Measurements from ENCODE around the gene SLC16A3.
"Not testable (repeated sequence)": the region's sequence is repeated elsewhere in the genome, so short reads cannot be mapped to it uniquely, and the experiment has no call there.

The SLC16A3 gene

DNA sequence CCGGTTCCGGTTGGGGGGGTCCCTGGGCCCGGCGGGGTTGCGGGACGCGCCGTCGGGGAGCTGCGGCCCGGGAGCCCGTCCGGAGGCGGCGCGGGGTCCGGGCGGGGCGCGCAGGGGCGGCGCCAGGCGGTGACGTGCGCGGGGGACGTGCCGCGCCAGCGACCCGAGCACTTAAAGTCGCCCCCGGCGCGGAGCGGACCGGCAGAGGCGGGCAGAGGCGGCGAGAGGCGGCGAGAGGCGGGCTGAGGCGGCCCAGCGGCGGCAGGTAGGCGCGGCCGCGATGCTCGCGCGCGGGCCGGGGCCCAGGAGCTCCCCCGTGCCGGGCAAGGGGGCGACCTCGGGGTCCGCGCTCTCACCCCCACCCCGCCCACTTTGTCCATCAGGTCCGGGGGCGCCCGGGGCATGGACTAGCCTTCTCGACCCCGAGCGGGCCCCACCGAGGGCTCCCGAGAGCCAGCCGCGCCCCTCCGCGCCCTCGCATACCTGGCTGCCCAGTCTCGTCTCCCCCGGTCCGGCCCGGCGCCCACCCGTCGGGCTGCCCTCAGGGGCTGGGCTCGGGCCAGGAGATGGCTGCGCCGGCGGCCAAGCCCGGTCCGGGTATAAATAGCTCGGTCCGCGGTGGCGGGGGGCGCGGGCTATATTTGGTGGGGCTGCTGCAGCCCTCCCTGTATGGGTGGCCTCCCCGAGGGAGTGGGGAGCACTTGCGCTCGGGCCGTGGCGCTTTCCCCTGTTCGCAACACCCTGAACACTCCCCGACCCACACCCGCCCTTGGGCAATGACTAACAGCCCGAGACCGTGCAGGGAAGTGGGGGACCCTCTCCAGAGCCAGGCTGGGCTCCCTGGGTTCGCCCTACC lies at the start of gene SLC16A3:
Gene SLC16A3 (plus strand): TSS at position 201 of the 856 bp plus-strand sequence. CDS start 6,967 bp downstream, outside the sequence.
- no peak for DNase-seq

DNA sequence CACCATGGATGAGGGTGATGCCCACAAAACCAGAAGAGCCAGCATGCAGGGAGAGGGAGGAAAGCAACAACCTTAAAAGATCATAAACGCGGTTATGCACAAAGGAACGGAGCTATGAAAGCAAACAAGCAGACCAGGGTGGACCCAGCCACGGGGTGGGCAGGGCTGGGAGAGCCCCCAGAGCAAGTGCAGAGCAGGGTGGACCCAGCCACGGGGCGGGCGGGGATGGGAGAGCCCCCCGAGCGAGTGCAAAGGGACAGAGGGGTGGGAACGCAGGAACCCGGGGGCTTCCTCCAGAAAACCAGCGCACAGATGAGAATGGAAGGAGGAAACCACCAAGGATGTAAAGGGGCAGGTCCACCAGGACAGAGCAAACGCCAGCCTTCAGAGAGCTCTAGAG lies 49.4 kb upstream of the SLC16A3 start:
- DNase-seq, result no peak

DNA sequence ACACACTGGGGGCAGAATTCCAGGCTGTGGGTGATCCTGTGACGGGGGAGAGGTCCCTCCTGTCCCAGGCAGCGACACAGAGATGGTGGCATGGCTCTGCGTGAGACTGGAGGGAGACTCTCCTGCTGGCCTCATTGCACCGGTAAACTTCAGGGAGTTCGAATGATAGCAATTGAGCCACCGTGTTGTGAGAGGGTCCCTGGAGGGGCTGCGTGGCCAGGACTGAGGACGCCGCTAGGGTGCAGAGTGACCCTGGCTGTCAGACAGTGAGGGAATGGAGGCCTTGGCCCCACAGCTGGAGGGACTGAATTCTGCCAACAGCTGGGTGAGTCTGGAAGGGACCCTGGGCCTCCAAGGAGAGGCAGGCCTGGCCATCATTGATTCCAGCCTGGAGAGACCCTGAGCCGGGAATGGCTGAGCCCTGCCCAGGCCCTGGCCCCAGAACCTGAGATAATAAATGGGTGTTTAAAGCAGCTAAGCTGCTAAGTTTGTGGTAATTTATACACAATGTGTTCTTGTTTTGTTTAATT lies 48.8 kb upstream of the SLC16A3 start:
- no peak for DNase-seq

DNA sequence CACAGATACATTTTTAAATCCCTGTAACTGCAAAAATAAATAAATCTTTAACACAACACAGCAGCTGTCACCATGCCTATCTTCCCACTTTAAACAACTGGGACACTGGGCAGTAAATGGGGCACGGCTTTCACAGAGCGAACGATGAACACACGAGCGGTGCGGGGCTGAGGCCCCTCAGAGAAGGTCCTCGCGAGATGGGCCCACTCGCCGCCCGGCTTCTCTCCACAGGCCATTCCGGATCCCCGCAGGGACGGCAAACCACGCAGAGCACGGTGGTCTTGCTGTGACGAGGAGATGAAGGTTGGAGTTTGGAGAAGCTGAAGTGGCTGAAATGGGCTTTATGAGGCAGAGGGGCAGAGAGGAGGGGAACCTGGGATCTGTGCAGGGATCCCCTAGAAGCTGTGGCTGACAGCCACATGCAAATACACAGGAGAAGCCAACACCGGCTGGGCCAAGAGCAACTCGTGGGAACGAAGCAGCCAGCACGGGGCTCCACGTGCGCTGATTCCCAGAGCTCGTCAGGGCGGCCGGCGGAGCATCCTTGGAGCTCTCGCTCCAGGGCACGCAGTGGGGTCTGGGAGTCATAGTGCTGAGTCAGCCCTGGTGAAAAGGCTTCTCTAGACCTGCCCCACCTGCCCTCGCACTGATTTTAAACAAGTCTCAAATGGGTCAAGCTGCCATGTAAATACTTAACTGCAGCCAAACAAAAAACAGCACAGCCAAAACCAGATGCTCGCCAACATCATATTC lies 47.9 kb upstream of the SLC16A3 start:
- no peak for DNase-seq

DNA sequence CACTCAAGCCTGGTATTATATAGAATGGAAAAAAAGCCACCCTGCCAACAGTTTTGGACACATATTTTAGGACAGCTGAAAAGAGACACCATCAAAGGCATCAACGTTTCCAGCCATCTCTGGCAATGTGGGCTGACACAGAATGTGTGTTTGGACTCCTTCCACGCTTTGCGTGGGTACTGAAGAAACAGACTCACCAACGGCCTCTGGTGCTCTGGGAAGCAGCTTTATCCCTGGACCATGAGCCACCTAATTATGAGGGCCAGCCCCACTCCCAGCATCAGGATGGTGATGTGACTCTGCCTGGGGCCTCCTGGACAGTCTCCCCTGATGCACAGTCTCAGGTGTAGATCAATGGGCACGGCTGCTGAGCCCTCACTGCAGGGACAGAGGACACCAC lies 44.1 kb upstream of the SLC16A3 start:
- no peak for DNase-seq

DNA sequence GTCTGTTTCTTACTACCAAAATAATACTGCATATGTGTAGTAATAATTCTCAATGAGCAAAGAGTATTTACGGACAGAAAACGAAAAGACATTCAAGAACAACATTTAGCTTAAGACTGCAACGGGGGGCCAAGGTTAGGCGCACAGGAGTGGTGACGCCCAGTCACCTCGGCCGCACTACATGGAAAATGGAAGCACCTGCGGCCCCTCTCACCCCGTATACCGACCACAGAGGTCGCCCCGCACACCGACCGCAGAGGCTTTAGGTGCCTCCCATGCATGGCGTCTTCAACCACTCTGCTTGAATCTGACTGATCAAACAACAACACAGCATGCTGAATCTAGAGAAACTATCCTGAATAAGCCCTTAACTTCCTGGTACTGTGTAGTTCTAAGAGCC lies 42.6 kb upstream of the SLC16A3 start:
- DNase-seq, result no peak

DNA sequence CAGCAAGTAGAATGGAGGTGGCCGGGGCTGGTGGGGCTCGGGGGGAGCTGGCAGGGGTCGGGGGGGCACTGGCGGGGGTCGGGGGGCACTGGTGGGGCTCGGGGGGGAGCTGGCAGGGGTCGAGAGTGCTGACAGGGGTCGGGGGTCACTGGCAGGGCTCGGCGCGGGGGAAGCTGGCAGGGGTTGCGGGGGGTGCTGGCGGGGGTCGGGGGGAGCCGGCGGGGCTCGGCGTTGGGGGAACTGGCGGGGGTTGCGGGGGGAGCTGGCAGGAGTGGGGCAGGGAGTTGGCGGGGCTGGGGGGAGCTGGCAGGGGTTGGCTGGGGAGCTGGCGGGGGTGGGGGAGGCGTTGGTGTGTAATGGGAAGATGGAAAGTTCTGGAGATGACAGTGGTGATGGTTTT lies 41.3 kb upstream of the SLC16A3 start:
- no peak for DNase-seq

DNA sequence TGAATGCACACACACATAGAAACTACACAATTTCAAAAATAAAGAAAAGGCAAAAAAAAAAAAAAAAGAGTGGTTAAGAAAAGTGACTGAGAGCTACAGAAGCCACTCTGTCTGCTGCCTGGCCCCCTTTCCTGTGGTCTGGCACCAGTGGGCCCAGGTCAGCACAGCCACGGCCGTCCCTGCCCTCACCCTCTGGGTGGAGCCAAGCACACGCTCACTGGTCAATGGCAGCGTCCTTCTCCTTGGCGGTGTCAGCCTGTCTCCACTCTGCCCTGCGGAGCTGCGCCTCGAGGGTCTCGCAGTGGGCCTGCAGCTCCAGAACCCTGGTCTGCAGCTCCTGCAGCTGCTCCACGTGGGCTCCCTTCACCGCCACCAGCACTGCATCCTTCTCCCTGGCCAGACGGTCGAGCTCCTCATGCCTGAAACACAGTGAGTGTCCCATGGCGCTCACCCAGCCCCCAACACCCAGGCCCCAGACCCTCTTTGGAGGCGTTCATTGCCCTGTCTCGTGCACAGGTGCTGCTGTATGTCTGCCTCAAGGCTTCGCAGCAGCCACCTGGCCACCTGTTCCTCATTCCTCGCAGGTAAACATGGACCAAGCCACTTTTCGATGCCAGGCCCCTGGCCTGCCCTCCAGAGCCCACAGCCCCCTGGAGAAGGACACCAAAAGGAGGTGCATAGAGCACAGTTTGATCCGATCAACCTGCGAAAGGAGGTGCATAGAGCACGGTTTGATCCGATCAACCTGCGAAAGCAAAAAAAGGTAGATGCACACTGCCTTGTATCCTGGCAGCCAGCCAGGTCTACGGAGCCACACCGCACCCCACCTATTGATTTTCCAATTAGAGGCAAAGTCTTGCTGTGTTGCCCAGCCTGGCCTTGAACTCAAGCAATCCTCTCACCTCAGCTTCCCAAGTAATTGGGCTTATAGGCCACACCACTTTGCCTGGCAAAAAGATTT lies 40.6 kb upstream of the SLC16A3 start:
- no peak for DNase-seq

DNA sequence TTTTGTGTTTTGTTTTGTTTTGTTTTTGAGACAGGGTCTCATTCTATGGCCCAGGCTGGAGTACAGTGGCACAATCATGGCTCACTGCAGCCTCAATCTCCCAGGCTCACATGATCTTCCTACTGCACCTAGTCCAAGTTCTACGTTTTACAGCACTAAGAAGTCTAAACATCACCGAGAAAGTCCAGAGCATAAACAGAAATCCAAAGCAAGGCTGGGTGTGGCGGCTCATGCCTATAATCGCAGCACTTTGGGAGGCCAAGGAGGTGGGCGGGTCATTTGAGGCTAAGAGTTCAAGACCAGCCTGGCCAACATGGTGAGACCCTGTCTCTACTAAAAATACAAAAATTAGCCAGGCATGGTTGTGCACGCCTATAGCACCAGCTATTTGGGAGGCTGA lies 35.8 kb upstream of the SLC16A3 start:
- DNase-seq, result not testable (repeated sequence)

DNA sequence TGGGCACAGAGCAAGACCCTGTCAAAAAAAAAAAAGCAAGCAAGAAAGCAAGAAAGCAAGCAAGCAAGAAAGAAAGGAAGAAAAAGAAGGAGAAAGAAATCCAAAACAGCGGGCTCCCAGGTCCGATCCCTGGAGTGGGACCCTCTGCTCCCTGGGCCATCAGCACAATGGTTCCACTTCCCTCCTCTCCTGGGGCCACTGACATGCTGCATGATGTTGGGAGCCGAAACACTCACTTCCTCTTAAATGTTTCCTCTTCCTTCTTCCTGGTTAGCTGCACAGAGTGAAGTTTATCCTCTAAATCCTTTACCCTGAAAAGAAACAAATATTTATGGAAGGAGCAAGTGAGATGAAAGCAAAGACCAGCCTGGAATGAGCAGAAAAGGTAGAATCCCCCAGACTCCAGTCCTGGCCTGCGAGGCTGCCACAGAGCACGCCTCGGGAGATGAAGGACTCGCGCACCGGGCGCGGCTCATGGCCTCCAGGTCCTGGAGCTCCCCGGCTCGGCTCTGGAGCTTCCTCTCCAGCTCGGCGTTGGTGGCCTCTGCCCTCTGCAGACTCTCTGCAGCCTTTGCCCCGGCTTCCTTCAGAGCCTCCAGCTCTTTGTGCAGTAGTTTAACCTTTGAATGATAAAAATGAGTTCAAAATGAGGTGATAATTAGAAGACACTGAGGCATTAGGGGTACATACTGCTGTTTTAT lies 35.2 kb upstream of the SLC16A3 start:
- no peak for DNase-seq

DNA sequence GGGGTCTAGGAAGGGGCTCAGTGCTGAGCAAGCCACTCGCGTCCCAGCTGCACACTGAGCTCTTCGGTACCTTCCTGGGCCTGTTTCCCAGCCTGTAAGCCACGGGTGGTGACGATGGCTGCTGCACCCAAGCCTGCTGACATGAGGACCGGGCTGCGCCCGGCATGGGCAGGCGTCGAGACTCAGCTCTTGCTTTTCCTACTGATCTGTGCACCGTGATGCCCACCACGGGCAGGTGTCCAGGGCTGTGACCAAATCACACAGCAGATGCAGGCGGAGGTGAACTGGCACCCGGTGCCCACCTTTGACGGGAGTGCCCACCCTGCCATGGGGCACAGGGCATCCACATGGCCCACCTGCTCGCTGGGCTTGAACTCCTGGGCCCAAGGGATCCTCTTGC lies 34.1 kb upstream of the SLC16A3 start:
- DNase-seq, result no peak

DNA sequence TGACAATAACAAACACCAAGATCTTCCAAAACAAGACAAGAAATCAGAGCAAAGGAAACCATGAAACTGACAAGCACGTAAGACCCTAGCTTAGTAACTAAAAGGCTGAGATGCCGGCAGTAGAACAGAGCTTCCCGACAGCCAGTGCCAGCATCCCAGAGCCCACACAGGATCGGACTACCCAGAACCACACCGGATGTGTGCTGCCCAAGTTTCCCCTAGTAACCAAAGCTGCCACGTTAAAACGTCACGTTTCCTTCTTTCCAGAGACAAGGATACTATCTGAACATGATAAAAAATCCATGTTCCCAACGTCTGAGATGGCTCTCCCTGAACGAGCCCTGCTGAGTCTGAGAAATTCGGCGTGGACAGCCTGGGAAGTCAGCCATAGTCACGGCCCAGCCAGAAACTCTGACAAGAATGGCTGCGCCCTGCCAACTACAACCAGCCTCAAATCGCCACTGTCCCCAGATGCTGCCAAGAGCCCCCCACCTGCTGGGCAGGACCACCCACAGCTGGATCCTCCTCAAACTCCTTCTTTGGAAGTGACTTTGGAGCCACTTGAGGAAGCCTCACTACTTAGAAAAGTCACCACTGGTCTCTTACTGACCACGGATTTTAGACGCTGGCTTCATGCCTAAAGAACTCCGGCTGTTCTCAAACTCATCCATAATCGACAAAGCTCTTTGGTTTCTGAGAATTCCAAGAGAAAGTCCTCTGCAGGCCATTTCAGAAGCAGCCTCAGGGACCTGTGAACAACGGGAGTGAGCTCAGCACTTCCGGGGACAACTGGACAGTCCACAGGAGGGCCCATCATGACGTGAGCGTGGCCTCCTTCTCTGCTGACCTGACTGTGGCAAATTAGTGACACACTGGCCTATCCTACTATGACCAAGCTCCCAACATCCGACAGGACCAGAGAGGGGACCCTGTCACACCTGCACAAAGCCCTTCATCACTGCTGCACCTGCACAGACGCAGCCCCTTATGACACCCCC lies 32.9 kb upstream of the SLC16A3 start:
- DNase-seq, result no peak

DNA sequence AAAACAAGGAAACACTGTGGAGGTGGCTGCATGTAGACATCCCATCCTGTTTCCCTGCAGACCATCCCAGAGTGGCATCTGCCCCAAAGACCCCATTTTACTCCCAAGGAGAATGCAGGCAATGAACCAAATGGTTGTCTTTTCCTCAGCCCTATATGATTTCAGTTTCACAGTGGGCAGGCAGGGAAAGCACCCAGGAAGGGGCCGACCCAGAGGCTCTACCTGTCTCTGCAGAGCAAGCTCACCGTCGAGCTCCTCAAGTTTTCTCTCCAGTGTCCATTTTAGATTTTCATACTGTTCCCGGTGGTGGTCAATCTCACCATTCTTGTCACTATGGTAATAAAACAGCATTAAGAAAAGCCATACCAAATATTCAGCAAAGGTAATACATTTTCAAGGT lies 30.8 kb upstream of the SLC16A3 start:
- no peak for DNase-seq

DNA sequence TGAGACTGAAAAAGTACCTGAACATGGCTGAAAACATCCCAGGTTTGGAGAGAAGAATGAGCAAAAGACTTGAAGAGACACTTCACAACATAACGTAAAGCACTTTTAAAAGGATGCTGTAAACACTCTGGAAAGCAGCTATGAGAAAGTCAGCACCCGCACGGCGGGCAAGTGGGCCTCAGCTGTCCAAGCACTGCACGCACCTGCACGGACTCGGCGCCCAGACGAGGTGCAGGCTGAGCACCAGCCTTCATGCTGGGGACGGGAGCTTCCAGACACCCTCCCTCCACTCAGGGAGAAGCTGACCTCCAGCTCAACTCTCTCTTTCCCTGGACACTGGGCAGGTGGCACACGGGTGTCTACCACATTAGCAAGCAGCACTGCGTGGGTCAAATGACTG lies 29.3 kb upstream of the SLC16A3 start:
- no peak for DNase-seq

DNA sequence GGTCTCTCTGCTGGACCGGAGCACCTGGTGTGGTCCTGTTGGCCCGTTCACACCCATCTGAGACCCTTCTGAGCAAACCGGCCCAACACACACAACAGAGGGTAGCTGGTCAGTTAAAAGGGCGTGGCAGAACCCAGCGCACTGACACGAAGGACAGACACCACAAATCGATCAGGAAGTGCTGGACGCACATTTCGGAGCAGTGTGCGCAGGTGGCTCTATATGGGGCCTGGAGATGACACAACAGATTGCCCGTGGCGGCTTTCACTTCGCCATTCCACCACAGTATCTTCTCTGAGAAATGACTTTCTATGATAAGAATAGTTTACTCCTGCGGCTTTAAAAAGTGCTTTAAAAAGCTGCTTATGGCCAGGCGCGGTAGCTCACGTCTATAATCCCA lies 28.7 kb upstream of the SLC16A3 start:
- no peak for DNase-seq

DNA sequence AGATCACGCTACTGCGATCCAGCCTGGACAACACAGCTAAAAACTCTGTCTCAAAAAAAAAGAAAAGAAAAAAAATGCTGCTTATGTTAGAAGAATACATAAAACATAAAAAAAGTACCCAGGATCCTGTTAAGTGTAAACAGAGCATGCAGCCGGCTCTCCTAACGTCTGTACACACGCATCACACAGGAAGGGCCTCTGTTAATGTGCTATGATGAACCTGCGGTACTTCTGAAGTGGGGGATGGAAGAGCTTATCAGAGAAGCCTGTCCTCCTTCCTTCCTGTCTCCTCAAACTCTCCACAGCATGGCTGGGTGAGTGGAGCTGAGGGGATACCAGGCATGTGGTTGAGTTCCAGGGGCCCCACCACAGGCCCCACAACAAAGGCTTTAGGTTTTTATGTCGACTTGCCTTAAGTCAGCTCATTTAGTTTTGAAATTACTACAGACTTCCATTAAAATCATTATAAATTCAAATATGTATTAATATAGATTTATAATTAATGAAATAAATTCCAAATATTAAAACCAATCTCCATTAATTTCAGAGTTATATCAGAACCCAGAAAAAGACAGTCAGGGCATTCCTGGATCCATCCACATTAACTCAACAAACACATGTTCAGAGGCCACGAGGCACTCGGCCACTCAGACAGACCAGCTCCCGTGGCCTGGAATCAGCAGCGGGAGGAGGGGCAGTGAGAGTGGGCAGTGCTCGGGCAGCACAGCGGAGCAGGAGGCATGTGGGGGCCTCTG lies 27.9 kb upstream of the SLC16A3 start:
- no peak for DNase-seq

DNA sequence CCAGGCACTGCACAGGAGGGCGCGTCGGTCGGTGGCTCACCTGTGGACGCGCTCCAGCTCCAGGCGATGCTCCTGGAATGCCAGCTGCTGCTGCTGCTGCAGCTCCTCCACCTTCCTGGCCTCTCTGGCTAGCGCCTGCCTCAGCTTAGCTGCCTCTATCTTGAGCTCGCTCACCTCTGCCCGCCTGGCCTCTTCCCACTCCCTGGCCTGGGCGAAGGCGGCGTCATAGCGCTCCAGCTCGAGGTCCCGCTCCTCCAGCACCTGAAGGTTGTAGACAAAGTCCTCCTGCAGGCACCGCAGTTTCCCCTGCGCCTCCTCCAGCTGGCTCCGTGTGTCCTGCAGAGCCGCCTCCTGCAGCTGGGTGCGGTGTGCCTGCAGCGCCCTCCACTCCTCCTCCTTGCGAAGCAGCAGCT lies 27.3 kb upstream of the SLC16A3 start:
- no peak for DNase-seq

DNA sequence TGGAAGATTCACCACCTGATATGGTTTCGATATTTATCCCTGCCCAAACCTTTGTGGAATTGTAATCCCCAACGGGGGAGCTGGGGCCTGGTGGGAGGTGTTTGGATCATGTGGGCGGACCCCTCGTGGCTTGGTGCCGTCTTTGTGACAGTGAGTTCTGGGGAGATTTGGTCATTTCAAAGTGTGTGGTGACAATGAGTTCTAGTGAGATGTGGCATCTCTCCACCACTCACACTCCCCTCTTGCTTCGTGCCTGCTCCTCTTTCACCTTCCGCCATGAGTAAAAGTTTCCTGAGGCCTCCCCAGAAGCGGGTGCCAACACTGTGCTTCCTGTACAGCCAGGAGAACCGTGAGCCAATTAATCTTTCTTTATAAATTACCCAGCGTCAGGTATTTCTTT lies 25.9 kb upstream of the SLC16A3 start:
- no peak for DNase-seq

DNA sequence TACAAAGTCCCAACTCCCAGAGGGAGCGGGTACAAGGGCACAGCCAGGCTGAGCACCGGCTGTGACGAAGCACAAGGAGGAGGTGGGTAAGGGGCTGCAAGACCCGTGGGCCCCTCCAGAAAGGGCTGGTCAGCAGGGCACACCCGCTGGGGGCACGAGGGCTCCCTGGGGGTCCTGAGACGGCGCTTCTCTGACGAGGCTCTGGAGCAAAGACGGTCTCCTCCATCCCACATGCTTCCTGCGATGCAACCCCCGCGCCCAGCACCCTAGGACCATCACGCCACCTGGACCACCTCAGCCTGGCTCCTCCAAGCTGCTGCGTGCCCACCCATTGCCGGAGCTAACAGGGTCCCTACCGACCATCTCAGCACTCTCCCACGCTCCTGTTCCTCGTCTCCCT lies 24.9 kb upstream of the SLC16A3 start:
- no peak for DNase-seq

Measured in NK-92 treated with Interleukin-12 subunit alpha and Interleukin-12 subunit beta, amount 100 ng/mL, for 24 hours (cell line).